SU-DHL-6 (cell line): ENCODE results near the gene ZCCHC7.
"Not testable (repeated sequence)": the region's sequence is repeated elsewhere in the genome, so short reads cannot be mapped to it uniquely, and the experiment has no call there.

ENCODE experiments used
- H2AFZ ChIP-seq: fragments of 200-600 bp; sonication (generic); 2 replicates; pipeline ENCODE4 v1.6.1; 2014; ENCODE audit warnings: low read depth, mild to moderate bottlenecking, moderate library complexity, mixed read lengths, antibody characterized with exemption, low read length; ENCODE audit not compliant: severe bottlenecking
- H3F3A ChIP-seq: fragments of 200-600 bp; shearing (Covaris generic); 2 replicates; pipeline ENCODE4 v1.6.0; 2016; ENCODE audit warnings: antibody characterized with exemption, mild to moderate bottlenecking; ENCODE audit not compliant: insufficient read depth
- H3K27ac ChIP-seq: fragments of 200-600 bp; sonication (generic); 2 replicates; pipeline ENCODE4 v1.5.1; 2016; ENCODE audit warnings: low read depth, mild to moderate bottlenecking, low read length, moderate library complexity, mixed read lengths
- H3K27me3 ChIP-seq: fragments of 200-600 bp; sonication (generic), shearing (Covaris generic); 2 replicates; pipeline ENCODE4 v1.6.0; 2014; ENCODE audit warnings: mild to moderate bottlenecking, low read length
- H3K36me3 ChIP-seq: fragments of 200-600 bp; sonication (generic); 2 replicates; pipeline ENCODE4 v1.6.1; 2014; ENCODE audit warnings: mild to moderate bottlenecking, low read length, mixed read lengths
- H3K4me2 ChIP-seq: fragments of 300-600, 200-600 bp; shearing (Covaris generic), sonication (generic); 2 replicates; pipeline ENCODE4 v1.6.0; 2014; ENCODE audit warnings: low read length, low read depth, mild to moderate bottlenecking; ENCODE audit not compliant: poor library complexity, severe bottlenecking
- H3K4me3 ChIP-seq: fragments of 200-600 bp; sonication (generic); 2 replicates; pipeline ENCODE4 v1.5.1; 2014; ENCODE audit warnings: antibody characterized with exemption, low read length, mild to moderate bottlenecking, mixed read lengths; ENCODE audit not compliant: insufficient read depth, poor library complexity, severe bottlenecking
- H3K79me2 ChIP-seq: fragments of 200-600 bp; sonication (generic); 2 replicates; pipeline ENCODE4 v1.6.1; 2014; ENCODE audit warnings: mild to moderate bottlenecking, low read length, moderate library complexity; ENCODE audit not compliant: insufficient read depth
- H3K9ac ChIP-seq: fragments of 200-600 bp; sonication (generic); 2 replicates; pipeline ENCODE4 v1.7.0; 2014; ENCODE audit warnings: mild to moderate bottlenecking, low read length
- H3K9me2 ChIP-seq: fragments of 200-600 bp; sonication (generic); replicated peaks from 2 replicates; pipeline ENCODE4 v1.6.1; 2014; ENCODE audit warnings: low read length; ENCODE audit not compliant: insufficient read depth
- H3K9me3 ChIP-seq: fragments of 200-600 bp; sonication (generic); 2 replicates; pipeline ENCODE4 v1.6.1; 2014; ENCODE audit warnings: low read length, mixed read lengths; ENCODE audit not compliant: insufficient read depth
- H4K20me1 ChIP-seq: fragments of 200-600 bp; sonication (generic); 2 replicates; pipeline ENCODE4 v1.6.1; 2014; ENCODE audit warnings: low read depth, mild to moderate bottlenecking, antibody characterized with exemption, low read length, moderate library complexity, mixed read lengths
- EZH2phosphoT487 ChIP-seq: fragments of 200-600 bp; sonication (generic), shearing (Covaris generic); conservative IDR thresholded peaks from 2 replicates; pipeline ENCODE4 v1.6.1; 2018; ENCODE audit warnings: mild to moderate bottlenecking, antibody characterized with exemption, low read length, moderate library complexity, mixed read lengths
- TF ChIP-seq, protein P1 (sequence below): fragments of 200-600 bp; sonication (generic); IDR thresholded peaks from one replicate; pipeline ENCODE4 v1.5.1; 2017; ENCODE audit warnings: antibody characterized with exemption, mild to moderate bottlenecking, low read length, moderate library complexity; ENCODE audit not compliant: insufficient read depth, poor library complexity, severe bottlenecking

The ZCCHC7 gene

DNA sequence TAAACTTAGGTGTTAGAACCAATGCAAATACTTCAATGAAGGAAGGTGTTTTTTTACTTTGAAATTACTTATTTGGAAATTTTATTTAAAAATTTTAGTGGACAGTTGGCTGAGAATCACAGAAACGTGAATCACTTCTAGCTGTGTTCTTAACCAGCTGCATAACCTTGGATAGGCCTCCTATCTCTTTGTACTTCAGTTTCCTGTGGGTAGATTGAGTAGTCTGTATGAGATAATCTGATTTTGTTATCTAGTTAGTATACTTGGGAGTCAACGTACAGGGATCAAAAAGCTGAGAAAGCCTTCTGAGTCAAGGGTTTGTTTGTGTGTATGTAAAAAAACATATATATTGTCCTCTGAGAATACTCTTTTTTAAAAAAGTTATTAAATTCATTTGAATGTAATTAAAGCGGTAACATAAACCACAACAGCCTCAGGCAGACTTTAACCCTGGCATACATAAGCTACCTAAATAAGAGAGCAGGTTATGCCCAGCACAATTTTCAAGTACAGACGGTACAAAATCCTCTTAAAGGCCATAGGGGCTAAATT, 38.1 kb upstream of the ZCCHC7 start:
- TF ChIP-seq EZH2phosphoT487, result no peak
- TF ChIP-seq, protein P1, sequence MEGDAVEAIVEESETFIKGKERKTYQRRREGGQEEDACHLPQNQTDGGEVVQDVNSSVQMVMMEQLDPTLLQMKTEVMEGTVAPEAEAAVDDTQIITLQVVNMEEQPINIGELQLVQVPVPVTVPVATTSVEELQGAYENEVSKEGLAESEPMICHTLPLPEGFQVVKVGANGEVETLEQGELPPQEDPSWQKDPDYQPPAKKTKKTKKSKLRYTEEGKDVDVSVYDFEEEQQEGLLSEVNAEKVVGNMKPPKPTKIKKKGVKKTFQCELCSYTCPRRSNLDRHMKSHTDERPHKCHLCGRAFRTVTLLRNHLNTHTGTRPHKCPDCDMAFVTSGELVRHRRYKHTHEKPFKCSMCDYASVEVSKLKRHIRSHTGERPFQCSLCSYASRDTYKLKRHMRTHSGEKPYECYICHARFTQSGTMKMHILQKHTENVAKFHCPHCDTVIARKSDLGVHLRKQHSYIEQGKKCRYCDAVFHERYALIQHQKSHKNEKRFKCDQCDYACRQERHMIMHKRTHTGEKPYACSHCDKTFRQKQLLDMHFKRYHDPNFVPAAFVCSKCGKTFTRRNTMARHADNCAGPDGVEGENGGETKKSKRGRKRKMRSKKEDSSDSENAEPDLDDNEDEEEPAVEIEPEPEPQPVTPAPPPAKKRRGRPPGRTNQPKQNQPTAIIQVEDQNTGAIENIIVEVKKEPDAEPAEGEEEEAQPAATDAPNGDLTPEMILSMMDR, result no peak
- no peaks in the 10 kb centered on the region for H3K27me3 ChIP-seq
- H3K9me3 ChIP-seq, result no peaks in the 10 kb centered on the region
- 0 out of 2 replicates have a peak, but pooled peaks cover 19% of the 10 kb centered on the region for H4K20me1 ChIP-seq
- peak overlapping the region; percentile 64 for H3K4me3 ChIP-seq
- peaks cover 26% of the 10 kb centered on the region for H3K36me3 ChIP-seq
- peak overlapping the region; percentile 55 for H3K27ac ChIP-seq
- no peak overlapping the region for H2AFZ ChIP-seq
- no peaks in the 10 kb centered on the region for H3K9me2 ChIP-seq
- peaks cover 43% of the 10 kb centered on the region for H3F3A ChIP-seq
- H3K4me2 ChIP-seq, result peak overlapping the region; percentile 90
- H3K79me2 ChIP-seq, result peaks cover 84% of the 10 kb centered on the region
- H3K9ac ChIP-seq, result peak overlapping the region; percentile 81

DNA sequence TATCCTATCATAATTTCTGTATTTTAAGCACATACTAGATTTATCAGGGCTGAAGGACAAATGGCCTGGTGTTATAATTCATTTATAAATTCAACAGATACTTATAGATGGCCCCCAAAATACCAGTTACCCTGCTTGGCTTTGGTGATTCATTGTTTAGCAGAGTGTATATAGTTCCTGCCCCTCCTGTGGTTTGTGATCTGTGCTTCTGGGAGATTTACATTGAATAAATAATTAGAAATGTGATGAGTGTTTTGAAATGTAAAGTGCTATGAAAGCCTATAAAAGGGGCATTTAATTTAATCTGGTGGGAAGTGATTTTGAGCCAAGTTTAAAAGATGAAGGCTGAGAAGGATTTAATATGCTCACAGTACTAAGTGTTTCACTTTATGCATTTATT, 36.7 kb upstream of the ZCCHC7 start:
- peaks cover 39% of the 10 kb centered on the region for H3F3A ChIP-seq
- H3K27ac ChIP-seq, result no peak overlapping the region; the same call in 1 of the 2 replicates
- H3K79me2 ChIP-seq, result peaks cover 94% of the 10 kb centered on the region
- H3K9me3 ChIP-seq, result no peaks in the 10 kb centered on the region
- H3K27me3 ChIP-seq, result no peaks in the 10 kb centered on the region
- H3K4me2 ChIP-seq, result peak overlapping the region; percentile 90
- no peak overlapping the region for H2AFZ ChIP-seq
- peak overlapping the region; percentile 12 for H3K4me3 ChIP-seq
- no peaks in the 10 kb centered on the region for H3K9me2 ChIP-seq
- TF ChIP-seq, protein P1, result no peak
- no peak for TF ChIP-seq EZH2phosphoT487
- peaks cover 40% of the 10 kb centered on the region for H3K36me3 ChIP-seq
- H4K20me1 ChIP-seq, result 0 out of 2 replicates have a peak, but pooled peaks cover 29% of the 10 kb centered on the region
- peak overlapping the region; percentile 81; the same call in 1 of the 2 replicates for H3K9ac ChIP-seq

DNA sequence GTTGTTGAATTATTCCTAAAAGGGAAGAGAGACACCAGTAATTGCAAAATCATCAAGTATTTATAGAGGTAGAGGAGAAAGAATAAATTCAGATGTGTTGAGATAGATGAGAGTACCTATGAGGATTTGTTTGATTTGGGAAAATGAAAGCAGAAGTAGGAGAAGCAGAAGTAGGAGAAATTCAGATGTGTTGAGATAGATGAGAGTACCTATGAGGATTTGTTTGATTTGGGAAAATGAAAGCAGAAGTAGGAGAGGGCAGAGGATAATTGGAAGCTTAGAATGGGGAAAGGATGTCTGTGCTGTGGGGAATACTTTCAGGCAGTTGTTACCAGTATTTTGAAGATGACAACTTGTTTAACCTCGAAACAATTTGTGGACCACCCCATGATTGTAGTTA, 35.1 kb upstream of the ZCCHC7 start:
- H3F3A ChIP-seq, result peaks cover 45% of the 10 kb centered on the region
- H3K9me2 ChIP-seq, result no peaks in the 10 kb centered on the region
- no peak overlapping the region; the same call in 1 of the 2 replicates for H3K9ac ChIP-seq
- peak overlapping the region; percentile 20; the same call in 1 of the 2 replicates for H3K27ac ChIP-seq
- peaks cover 55% of the 10 kb centered on the region for H3K36me3 ChIP-seq
- TF ChIP-seq, protein P1, result no peak
- no peak for TF ChIP-seq EZH2phosphoT487
- peaks cover 99% of the 10 kb centered on the region for H3K79me2 ChIP-seq
- no peak overlapping the region for H2AFZ ChIP-seq
- H3K4me2 ChIP-seq, result peak overlapping the region; percentile 90
- H3K9me3 ChIP-seq, result no peaks in the 10 kb centered on the region
- no peak overlapping the region for H3K4me3 ChIP-seq
- peaks cover 40% of the 10 kb centered on the region; the same call in 1 of the 2 replicates for H4K20me1 ChIP-seq
- H3K27me3 ChIP-seq, result no peaks in the 10 kb centered on the region

DNA sequence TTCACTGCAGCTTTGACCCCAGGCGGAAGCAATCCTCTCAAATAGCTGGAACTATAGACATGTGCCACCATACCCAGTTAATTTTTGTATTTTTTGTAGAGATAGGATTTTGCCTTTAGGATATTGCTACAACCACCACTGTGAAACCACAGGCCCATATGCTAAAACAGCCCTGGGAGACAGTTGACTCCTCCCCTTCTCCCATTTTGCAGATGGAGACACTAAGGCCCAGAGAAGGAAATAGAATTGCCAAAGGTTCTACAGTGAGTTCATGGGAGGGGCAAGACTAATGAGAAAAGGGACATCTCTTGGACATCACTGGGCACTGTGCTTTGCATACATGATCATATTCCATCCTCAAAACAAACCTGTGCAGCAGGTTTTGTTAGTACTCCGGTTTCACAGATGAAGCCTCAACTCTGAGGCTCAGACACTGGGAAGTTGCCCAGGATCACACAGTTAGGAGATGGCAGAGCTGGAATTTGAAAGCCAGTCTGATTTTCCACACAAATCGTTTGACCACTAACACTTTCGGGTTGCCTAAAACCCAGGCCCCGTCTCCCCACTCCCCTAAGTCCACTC, 27.6 kb upstream of the ZCCHC7 start:
- H3K79me2 ChIP-seq, result peaks cover 23% of the 10 kb centered on the region
- not testable (repeated sequence) for H2AFZ ChIP-seq, H3K4me3 ChIP-seq, H3K9me3 ChIP-seq, H3K9ac ChIP-seq, H3K4me2 ChIP-seq, H3K9me2 ChIP-seq, H3K27me3 ChIP-seq, H3K27ac ChIP-seq
- H3F3A ChIP-seq, result peaks cover 18% of the 10 kb centered on the region
- peaks cover 19% of the 10 kb centered on the region; the same call in 1 of the 2 replicates for H4K20me1 ChIP-seq
- H3K36me3 ChIP-seq, result peaks cover 23% of the 10 kb centered on the region
